ENCODE measurements around the gene PPP1R13L. TPM values are rescaled to one million over a fixed set of nuclear protein-coding genes. Genes with fewer than 3 reads are reported as not detected.

PPP1R13L gene
- total RNA-seq, 1 donor from 2014 or later: 56.7 TPM

- Histone ChIP-seq H3K36me3 (ENCODE audit: insufficient read depth, low read length) (no peaks in the 10 kb centered on the region), H3K4me3 (ENCODE audit: insufficient read depth, low read depth, low read length) (peak overlapping the region; percentile 90), H3K9ac (ENCODE audit: low read length) (peak overlapping the region; percentile 8), H2AFZ (ENCODE audit: low read depth, low read length) (no peak overlapping the region), H3K27me3 (ENCODE audit: insufficient read depth, low read length) (no peaks in the 10 kb centered on the region), H3K4me1 (ENCODE audit: insufficient read depth, low read length) (peaks cover 30% of the 10 kb centered on the region), H3K27ac (ENCODE audit: low read depth, low read length) (no peak overlapping the region), H4K20me1 (ENCODE audit: insufficient read depth, low read length) (no peaks in the 10 kb centered on the region), H3K9me3 (ENCODE audit: insufficient read depth, low read depth, low read length) (no peaks in the 10 kb centered on the region), H3K79me2 (ENCODE audit: insufficient read depth, low read length) (peaks cover 53% of the 10 kb centered on the region), H3K4me2 (ENCODE audit: low read length) (peak overlapping the region; percentile 96)
- Mint-ChIP-seq H3K36me3 (ENCODE audit: low read depth, unreplicated experiment) (peaks cover 5% of the 10 kb centered on the region), H3K4me1 (ENCODE audit: low read depth, unreplicated experiment) (peaks cover 15% of the 10 kb centered on the region), H3K4me3 (ENCODE audit: unreplicated experiment) (peak overlapping the region; percentile 97), H3K27ac (ENCODE audit: unreplicated experiment) (peak overlapping the region; percentile 80), H3K9me3 (ENCODE audit: unreplicated experiment) (no peaks in the 10 kb centered on the region), H3K27me3 (ENCODE audit: low read depth, unreplicated experiment) (no peaks in the 10 kb centered on the region)
- FAIRE-seq: no peak
- TF ChIP-seq EZH2 (IDR thresholded peaks at IDR 0.05; ENCODE audit: insufficient read depth, low read length) (no peak), CTCF (IDR thresholded peaks at IDR 0.05; ENCODE audit: insufficient read depth, low read depth, low read length) (no peak)
- no peak for DNase-seq (ENCODE audit: low read depth)
These were observed 1.6 kb downstream of the PPP1R13L start for GRCh38 chr19:45403272-45403671.

- Histone ChIP-seq H3K4me3 (ENCODE audit: insufficient read depth, low read depth, low read length) (no peak overlapping the region), H3K4me2 (ENCODE audit: low read length) (peak overlapping the region; percentile 96), H3K27ac (ENCODE audit: low read depth, low read length) (no peak overlapping the region), H4K20me1 (ENCODE audit: insufficient read depth, low read length) (peaks cover 5% of the 10 kb centered on the region), H3K4me1 (ENCODE audit: insufficient read depth, low read length) (peaks cover 31% of the 10 kb centered on the region), H2AFZ (ENCODE audit: low read depth, low read length) (no peak overlapping the region), H3K27me3 (ENCODE audit: insufficient read depth, low read length) (no peaks in the 10 kb centered on the region), H3K36me3 (ENCODE audit: insufficient read depth, low read length) (no peaks in the 10 kb centered on the region), H3K79me2 (ENCODE audit: insufficient read depth, low read length) (peaks cover 47% of the 10 kb centered on the region), H3K9ac (ENCODE audit: low read length) (peak overlapping the region; percentile 8), H3K9me3 (ENCODE audit: insufficient read depth, low read depth, low read length) (no peaks in the 10 kb centered on the region)
- FAIRE-seq (no peak), DNase-seq (ENCODE audit: low read depth) (no peak)
- H3K9me3 Mint-ChIP-seq (ENCODE audit: unreplicated experiment): no peaks in the 10 kb centered on the region
- peaks cover 15% of the 10 kb centered on the region for H3K4me1 Mint-ChIP-seq (ENCODE audit: low read depth, unreplicated experiment)
- H3K27me3 Mint-ChIP-seq (ENCODE audit: low read depth, unreplicated experiment): no peaks in the 10 kb centered on the region
- TF ChIP-seq CTCF (IDR thresholded peaks at IDR 0.05; ENCODE audit: insufficient read depth, low read depth, low read length): peak; percentile 30
- no peak for TF ChIP-seq EZH2 (IDR thresholded peaks at IDR 0.05; ENCODE audit: insufficient read depth, low read length)
- peak overlapping the region; percentile 80 for H3K27ac Mint-ChIP-seq (ENCODE audit: unreplicated experiment)
- H3K36me3 Mint-ChIP-seq (ENCODE audit: low read depth, unreplicated experiment): peaks cover 5% of the 10 kb centered on the region
- peak overlapping the region; percentile 97 for H3K4me3 Mint-ChIP-seq (ENCODE audit: unreplicated experiment)
These were observed 2.4 kb downstream of the PPP1R13L start for GRCh38 chr19:45402298-45403061.

- Mint-ChIP-seq H3K4me1 (ENCODE audit: low read depth, unreplicated experiment) (peaks cover 15% of the 10 kb centered on the region), H3K4me3 (ENCODE audit: unreplicated experiment) (peak overlapping the region; percentile 56), H3K9me3 (ENCODE audit: unreplicated experiment) (no peaks in the 10 kb centered on the region), H3K27me3 (ENCODE audit: low read depth, unreplicated experiment) (peaks cover 2% of the 10 kb centered on the region), H3K36me3 (ENCODE audit: low read depth, unreplicated experiment) (peaks cover 7% of the 10 kb centered on the region), H3K27ac (ENCODE audit: unreplicated experiment) (no peak overlapping the region)
- no peaks in the 10 kb centered on the region for H3K36me3 ChIP-seq (ENCODE audit: insufficient read depth, low read length)
- H2AFZ ChIP-seq (ENCODE audit: low read depth, low read length): no peak overlapping the region
- peaks cover 12% of the 10 kb centered on the region for H4K20me1 ChIP-seq (ENCODE audit: insufficient read depth, low read length)
- TF ChIP-seq CTCF (IDR thresholded peaks at IDR 0.05; ENCODE audit: insufficient read depth, low read depth, low read length): no peak
- no peak for TF ChIP-seq EZH2 (IDR thresholded peaks at IDR 0.05; ENCODE audit: insufficient read depth, low read length)
- H3K9me3 ChIP-seq (ENCODE audit: insufficient read depth, low read depth, low read length): no peaks in the 10 kb centered on the region
- no peak overlapping the region for H3K4me3 ChIP-seq (ENCODE audit: insufficient read depth, low read depth, low read length)
- no peak overlapping the region for H3K27ac ChIP-seq (ENCODE audit: low read depth, low read length)
- no peak overlapping the region for H3K9ac ChIP-seq (ENCODE audit: low read length)
- peaks cover 26% of the 10 kb centered on the region for H3K4me1 ChIP-seq (ENCODE audit: insufficient read depth, low read length)
- DNase-seq (ENCODE audit: low read depth): no peak
- FAIRE-seq: no peak
- H3K4me2 ChIP-seq (ENCODE audit: low read length): peak overlapping the region; percentile 96
- H3K27me3 ChIP-seq (ENCODE audit: insufficient read depth, low read length): no peaks in the 10 kb centered on the region
- H3K79me2 ChIP-seq (ENCODE audit: insufficient read depth, low read length): peaks cover 41% of the 10 kb centered on the region
These were observed 3.1 kb downstream of the PPP1R13L start for GRCh38 chr19:45401815-45402214.

Measured in astrocyte (in vitro differentiated cells and primary cell).